Body of pancreas (tissue), 4 donors: ENCODE data around the gene CDKAL1.

Experiments
- POLR2A ChIP-seq, 3 donors: fragments of 450-650 bp; IDR thresholded peaks; one replicate each; pipeline ENCODE4 v1.6.1; 2016; ENCODE audit warnings: antibody characterized with exemption in 3 of 3, mild to moderate bottlenecking in 2 of 3
- TF ChIP-seq, protein P1 (sequence below), 7 experiments: fragments of 450-650 bp in 4 of 7; fragments of 200-600 bp in 3 of 7; sonication (generic) in 3 of 7; IDR thresholded peaks; one replicate each; pipeline ENCODE4 v1.5.1; 2016 to 2019; ENCODE audit warnings: antibody characterized with exemption in 7 of 7

DNA sequence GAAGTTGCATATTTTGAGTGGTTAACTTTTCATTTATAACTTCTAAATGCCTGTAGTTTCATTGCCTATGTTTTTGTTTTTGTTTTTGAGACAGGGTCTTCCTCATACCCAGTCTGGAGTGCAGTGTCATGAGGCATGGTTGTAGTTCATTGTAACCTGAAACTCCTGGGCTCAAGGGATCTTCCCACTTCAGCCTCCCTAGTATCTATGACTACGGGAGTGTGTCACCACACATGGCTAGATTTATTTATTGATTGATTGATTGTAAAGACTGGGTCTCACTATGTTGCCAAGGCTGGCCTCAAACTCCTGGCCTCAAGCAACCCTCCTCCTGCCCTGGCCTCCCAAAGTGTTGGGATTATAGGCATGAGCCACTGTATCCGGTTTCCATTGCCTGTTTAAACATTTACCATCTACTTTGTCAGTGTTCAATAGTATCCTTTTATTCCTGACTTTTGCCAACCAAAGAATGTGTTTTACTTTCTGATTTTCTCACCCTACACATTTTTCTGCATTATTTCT, 144.6 kb downstream of the CDKAL1 start:
- no peak for TF ChIP-seq POLR2A (IDR thresholded peaks at IDR 0.05)
- TF ChIP-seq, protein P1, sequence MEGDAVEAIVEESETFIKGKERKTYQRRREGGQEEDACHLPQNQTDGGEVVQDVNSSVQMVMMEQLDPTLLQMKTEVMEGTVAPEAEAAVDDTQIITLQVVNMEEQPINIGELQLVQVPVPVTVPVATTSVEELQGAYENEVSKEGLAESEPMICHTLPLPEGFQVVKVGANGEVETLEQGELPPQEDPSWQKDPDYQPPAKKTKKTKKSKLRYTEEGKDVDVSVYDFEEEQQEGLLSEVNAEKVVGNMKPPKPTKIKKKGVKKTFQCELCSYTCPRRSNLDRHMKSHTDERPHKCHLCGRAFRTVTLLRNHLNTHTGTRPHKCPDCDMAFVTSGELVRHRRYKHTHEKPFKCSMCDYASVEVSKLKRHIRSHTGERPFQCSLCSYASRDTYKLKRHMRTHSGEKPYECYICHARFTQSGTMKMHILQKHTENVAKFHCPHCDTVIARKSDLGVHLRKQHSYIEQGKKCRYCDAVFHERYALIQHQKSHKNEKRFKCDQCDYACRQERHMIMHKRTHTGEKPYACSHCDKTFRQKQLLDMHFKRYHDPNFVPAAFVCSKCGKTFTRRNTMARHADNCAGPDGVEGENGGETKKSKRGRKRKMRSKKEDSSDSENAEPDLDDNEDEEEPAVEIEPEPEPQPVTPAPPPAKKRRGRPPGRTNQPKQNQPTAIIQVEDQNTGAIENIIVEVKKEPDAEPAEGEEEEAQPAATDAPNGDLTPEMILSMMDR (IDR thresholded peaks at IDR 0.05): no peak
